Mesendoderm (in vitro differentiated cells): ENCODE measurements around the gene KIAA1328.
"Not testable (repeated sequence)": the region's sequence is repeated elsewhere in the genome, so short reads cannot be mapped to it uniquely, and the experiment has no call there.

ENCODE experiments used
- DNase-seq: peaks from one replicate; pipeline ENCODE4 v3.0.0; 2013
- H2AK5ac ChIP-seq: 2 replicates; pipeline ENCODE4 v1.6.1; 2013; ENCODE audit warnings: low read length, inconsistent platforms
- H2BK120ac ChIP-seq: 2 replicates; pipeline ENCODE4 v1.6.1; 2013; ENCODE audit warnings: low read depth, mild to moderate bottlenecking, low read length, moderate library complexity, mixed read lengths
- H2BK15ac ChIP-seq: replicated peaks from 2 replicates; pipeline ENCODE4 v1.6.1; 2013; ENCODE audit warnings: low read depth, mild to moderate bottlenecking, moderate library complexity
- H2BK5ac ChIP-seq: 2 replicates; pipeline ENCODE4 v1.6.1; 2013; ENCODE audit warnings: low read length, inconsistent platforms
- H3K18ac ChIP-seq: 2 replicates; pipeline ENCODE4 v1.6.1; 2013; ENCODE audit warnings: mild to moderate bottlenecking, low read length, mixed read lengths
- H3K23ac ChIP-seq: one replicate; pipeline ENCODE4 v1.6.1; 2013; ENCODE audit warnings: low read length
- H3K27ac ChIP-seq: 2 replicates; pipeline ENCODE4 v1.5.1; 2013; ENCODE audit warnings: low read depth, mild to moderate bottlenecking, inconsistent platforms, low read length, moderate library complexity
- H3K27me3 ChIP-seq: 2 replicates; pipeline ENCODE4 v1.6.1; 2013; ENCODE audit warnings: low read length, control low read depth, mild to moderate bottlenecking, inconsistent platforms; ENCODE audit not compliant: insufficient read depth, poor library complexity
- H3K36me3 ChIP-seq: 2 replicates; pipeline ENCODE4 v1.6.1; 2013; ENCODE audit warnings: low read length, inconsistent platforms; ENCODE audit not compliant: control insufficient read depth, insufficient read depth
- H3K4ac ChIP-seq: one replicate; pipeline ENCODE4 v1.6.1; 2013; ENCODE audit warnings: low read depth, mild to moderate bottlenecking, low read length, moderate library complexity
- H3K4me1 ChIP-seq: 2 replicates; pipeline ENCODE4 v1.6.1; 2013; ENCODE audit warnings: low read depth, low read length, inconsistent platforms; ENCODE audit not compliant: control insufficient read depth
- H3K4me2 ChIP-seq: 2 replicates; pipeline ENCODE4 v1.6.1; 2013; ENCODE audit warnings: low read length
- H3K4me3 ChIP-seq: 2 replicates; pipeline ENCODE4 v1.5.1; 2013; ENCODE audit warnings: mild to moderate bottlenecking, low read length
- H3K56ac ChIP-seq: one replicate; pipeline ENCODE4 v1.6.1; 2013; ENCODE audit warnings: low read length
- H3K79me1 ChIP-seq: 2 replicates; pipeline ENCODE4 v1.6.1; 2013; ENCODE audit warnings: low read length, inconsistent platforms
- H3K79me2 ChIP-seq: 2 replicates; pipeline ENCODE4 v1.6.1; 2013; ENCODE audit warnings: mild to moderate bottlenecking, low read length; ENCODE audit not compliant: control insufficient read depth, insufficient read depth
- H3K9ac ChIP-seq: 2 replicates; pipeline ENCODE4 v1.6.1; 2013; ENCODE audit warnings: low read length, inconsistent platforms
- H4K5ac ChIP-seq: one replicate; pipeline ENCODE4 v1.6.1; 2013; ENCODE audit warnings: low read length
- H4K8ac ChIP-seq: one replicate; pipeline ENCODE4 v1.6.1; 2013; ENCODE audit warnings: low read depth, mild to moderate bottlenecking, control low read depth, low read length, moderate library complexity
- whole genome bisulfite sequencing: extraction: QIAGEN DNeasy Blood & Tissue Kit; methylation state at CpG from one replicate; pipeline ENCODE4 v1.1.7; 2013; ENCODE audit warnings: low lambda C conversion rate, missing lambda C conversion rate; ENCODE audit not compliant: insufficient coverage; ENCODE audit errors: extremely low coverage; 5-methylcytosine and 5-hydroxymethylcytosine counted together

The KIAA1328 gene

DNA sequence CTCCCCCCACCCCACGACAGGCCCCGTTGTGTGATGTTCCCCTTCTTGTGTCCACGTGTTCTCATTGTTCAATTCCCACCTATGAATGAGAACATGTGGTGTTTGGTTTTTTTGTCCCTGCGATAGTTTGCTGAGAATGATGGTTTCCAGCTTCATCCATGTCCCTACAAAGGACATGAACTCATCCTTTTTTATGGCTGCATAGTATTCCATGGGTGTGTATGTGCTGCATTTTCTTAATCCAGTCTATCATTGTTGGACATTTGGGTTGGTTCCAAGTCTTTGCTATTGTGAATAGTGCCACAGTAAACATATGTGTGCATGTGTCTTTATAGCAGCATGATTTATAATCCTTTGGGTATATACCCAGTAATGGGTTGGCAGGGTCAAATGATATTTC is 80.4 kb downstream of the KIAA1328 start:
- H4K5ac ChIP-seq, H3K36me3 ChIP-seq, H3K79me2 ChIP-seq, DNase-seq, H2BK5ac ChIP-seq, H3K18ac ChIP-seq, H3K4ac ChIP-seq, H2AK5ac ChIP-seq, H3K27ac ChIP-seq, H3K56ac ChIP-seq, H3K27me3 ChIP-seq, H3K4me3 ChIP-seq, H2BK15ac ChIP-seq, H4K8ac ChIP-seq, H3K4me1 ChIP-seq, H2BK120ac ChIP-seq, H3K4me2 ChIP-seq, H3K9ac ChIP-seq, H3K79me1 ChIP-seq, H3K23ac ChIP-seq: not testable (repeated sequence)
- no CpG with 5 or more reads among the region's 4 CpGs for WGBS

GRCh38 chr18:36912887-36913286 is 84.0 kb downstream of the KIAA1328 start:
- Histone ChIP-seq H3K9ac (no peak overlapping the region), H3K36me3 (no peaks in the 10 kb centered on the region), H2BK15ac (no peak overlapping the region), H3K27ac (no peak overlapping the region), H3K56ac (no peak overlapping the region), H3K79me2 (no peaks in the 10 kb centered on the region), H3K4me3 (no peak overlapping the region), H3K4me2 (no peak overlapping the region), H3K4ac (no peak overlapping the region), H3K4me1 (no peaks in the 10 kb centered on the region), H2BK120ac (no peak overlapping the region), H4K8ac (no peak overlapping the region), H2BK5ac (no peak overlapping the region), H3K18ac (no peak overlapping the region), H3K23ac (no peak overlapping the region), H3K79me1 (no peaks in the 10 kb centered on the region), H3K27me3 (no peaks in the 10 kb centered on the region), H2AK5ac (no peak overlapping the region), H4K5ac (no peak overlapping the region)
- WGBS = no CpG with 5 or more reads among the region's 1 CpG
- no peak for DNase-seq

- Histone ChIP-seq H3K27me3 (no peaks in the 10 kb centered on the region), H3K79me1 (no peaks in the 10 kb centered on the region), H4K8ac (no peak overlapping the region), H3K56ac (no peak overlapping the region), H3K9ac (no peak overlapping the region), H3K4me2 (no peak overlapping the region), H3K23ac (no peak overlapping the region), H3K4ac (no peak overlapping the region), H3K79me2 (no peaks in the 10 kb centered on the region), H3K27ac (no peak overlapping the region), H2BK5ac (no peak overlapping the region), H4K5ac (no peak overlapping the region), H3K18ac (no peak overlapping the region), H3K4me3 (no peak overlapping the region), H3K4me1 (no peaks in the 10 kb centered on the region), H2BK120ac (no peak overlapping the region), H3K36me3 (no peaks in the 10 kb centered on the region), H2AK5ac (no peak overlapping the region), H2BK15ac (no peak overlapping the region)
- DNase-seq = no peak
- no CpG with 5 or more reads among the region's 3 CpGs for WGBS
These were observed 89.0 kb downstream of the KIAA1328 start for GRCh38 chr18:36917907-36918306.

DNA sequence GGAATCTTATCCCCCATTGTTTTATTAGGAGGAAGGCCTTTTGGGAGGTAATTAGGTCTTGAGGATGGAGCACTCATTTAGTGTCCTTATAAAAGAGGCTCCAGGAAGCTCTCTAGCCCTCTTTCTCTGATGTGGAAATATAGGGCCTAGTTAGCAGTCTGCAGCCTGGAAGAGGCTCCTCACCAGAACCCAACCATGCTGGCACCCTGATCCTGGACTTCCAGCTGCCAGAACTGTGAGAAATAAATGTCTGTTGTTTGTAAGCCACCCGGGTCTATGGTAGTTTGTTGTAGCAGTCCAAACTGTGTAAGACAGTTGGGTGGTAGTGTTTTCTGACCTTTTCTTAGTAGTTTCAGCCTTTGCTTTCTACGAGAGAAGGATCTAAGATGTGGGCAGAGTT is 100.7 kb downstream of the KIAA1328 start:
- Histone ChIP-seq H2BK120ac (no peak overlapping the region), H3K27me3 (no peaks in the 10 kb centered on the region), H3K36me3 (no peaks in the 10 kb centered on the region), H3K56ac (no peak overlapping the region), H3K23ac (no peak overlapping the region), H3K4me1 (no peaks in the 10 kb centered on the region), H3K4ac (no peak overlapping the region), H3K9ac (no peak overlapping the region), H3K79me2 (no peaks in the 10 kb centered on the region), H4K8ac (no peak overlapping the region), H3K18ac (no peak overlapping the region), H3K4me3 (no peak overlapping the region), H3K79me1 (no peaks in the 10 kb centered on the region), H3K4me2 (no peak overlapping the region), H2BK15ac (no peak overlapping the region), H2AK5ac (no peak overlapping the region), H2BK5ac (no peak overlapping the region), H4K5ac (no peak overlapping the region), H3K27ac (no peak overlapping the region)
- no peak for DNase-seq
- no CpG with 5 or more reads among the region's 2 CpGs for WGBS

GRCh38 chr18:36931106-36931505 is 102.2 kb downstream of the KIAA1328 start:
- Histone ChIP-seq H3K4me1 (no peaks in the 10 kb centered on the region), H3K36me3 (no peaks in the 10 kb centered on the region), H3K18ac (no peak overlapping the region), H3K9ac (no peak overlapping the region), H3K23ac (no peak overlapping the region), H3K27ac (no peak overlapping the region), H3K56ac (no peak overlapping the region), H3K4me3 (no peak overlapping the region), H4K5ac (no peak overlapping the region), H3K79me1 (no peaks in the 10 kb centered on the region), H2AK5ac (no peak overlapping the region), H2BK120ac (no peak overlapping the region), H3K4me2 (no peak overlapping the region), H2BK15ac (no peak overlapping the region), H4K8ac (no peak overlapping the region), H3K27me3 (no peaks in the 10 kb centered on the region), H3K4ac (no peak overlapping the region), H3K79me2 (no peaks in the 10 kb centered on the region), H2BK5ac (no peak overlapping the region)
- no peak for DNase-seq
- WGBS = no CpG with 5 or more reads among the region's 4 CpGs

DNA sequence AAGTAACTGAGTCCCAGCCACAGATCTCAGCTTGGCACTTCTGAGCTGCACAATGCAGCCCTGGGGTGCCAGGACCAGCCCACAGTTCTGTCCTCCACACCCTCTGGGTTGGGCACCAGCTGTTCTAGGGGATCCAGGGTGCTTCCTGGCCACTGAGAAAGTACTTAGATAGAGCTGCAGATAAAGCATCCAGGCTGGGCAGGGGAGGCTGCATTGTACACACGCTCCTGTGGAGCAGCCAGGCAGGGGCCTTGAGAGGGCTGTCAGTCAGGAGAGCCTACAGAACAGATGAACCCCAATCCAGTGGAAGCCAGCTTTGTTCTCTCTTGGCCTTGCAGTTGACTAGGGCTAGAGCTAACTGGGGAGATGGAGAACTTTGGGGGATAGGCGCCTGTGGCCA is 104.6 kb downstream of the KIAA1328 start:
- Histone ChIP-seq H3K4me3 (no peak overlapping the region), H3K4me2 (no peak overlapping the region), H3K23ac (no peak overlapping the region), H4K5ac (no peak overlapping the region), H3K27me3 (no peaks in the 10 kb centered on the region), H3K79me1 (no peaks in the 10 kb centered on the region), H3K9ac (no peak overlapping the region), H2BK5ac (no peak overlapping the region), H3K36me3 (no peaks in the 10 kb centered on the region), H2BK120ac (no peak overlapping the region), H3K79me2 (no peaks in the 10 kb centered on the region), H3K56ac (no peak overlapping the region), H3K27ac (no peak overlapping the region), H3K4ac (no peak overlapping the region), H3K4me1 (no peaks in the 10 kb centered on the region), H3K18ac (no peak overlapping the region), H2AK5ac (no peak overlapping the region), H4K8ac (no peak overlapping the region), H2BK15ac (no peak overlapping the region)
- DNase-seq = no peak
- no CpG with 5 or more reads among the region's 2 CpGs for WGBS
